Retina (tissue), 1 donor: Measurements from ENCODE around the gene THAP8.

ENCODE experiments used
- DNase-seq: peaks from one replicate; pipeline ENCODE4 v3.0.0-alpha.2; 2016

THAP8 gene

DNA sequence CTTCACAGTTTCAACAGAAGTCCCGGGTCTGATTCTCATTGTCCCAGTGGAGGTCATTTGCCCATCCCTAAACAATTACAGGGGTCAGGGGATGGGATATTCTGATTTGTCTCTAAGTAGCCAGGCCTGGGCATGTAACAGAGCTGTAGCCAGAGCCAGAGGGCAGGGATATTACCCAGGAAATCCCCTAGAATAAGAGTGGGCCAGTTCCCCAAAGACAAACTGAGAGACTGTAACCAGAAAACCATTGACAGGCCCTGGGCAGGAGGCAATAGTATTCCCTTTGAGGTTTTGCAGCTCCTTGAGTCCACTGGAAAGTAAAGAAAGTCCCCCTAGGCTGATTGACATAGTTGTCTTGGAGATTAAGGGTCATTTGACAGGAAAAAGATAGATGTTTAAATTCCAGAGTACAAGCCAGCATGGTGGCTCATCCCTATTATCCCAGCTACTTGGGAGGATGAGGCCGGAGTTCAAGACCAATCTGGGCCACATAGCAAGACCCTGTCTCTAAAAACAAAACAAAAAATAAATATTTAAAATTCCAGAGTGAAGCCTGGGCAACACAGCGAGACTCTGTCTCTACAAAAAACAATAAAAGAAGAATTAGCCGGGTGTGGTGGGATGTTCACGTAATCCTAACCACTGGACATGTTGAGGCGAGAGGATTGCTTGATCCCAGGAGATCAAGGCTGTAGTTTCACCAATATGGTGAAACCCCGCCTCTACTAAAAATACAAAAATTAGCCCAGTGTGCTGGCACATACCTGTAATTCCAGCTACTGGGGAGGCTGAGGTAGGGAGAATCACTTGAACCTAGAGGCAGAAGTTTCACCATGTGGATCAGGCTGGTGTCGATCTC lies 60.9 kb downstream of the THAP8 start:
- no peak for DNase-seq

DNA sequence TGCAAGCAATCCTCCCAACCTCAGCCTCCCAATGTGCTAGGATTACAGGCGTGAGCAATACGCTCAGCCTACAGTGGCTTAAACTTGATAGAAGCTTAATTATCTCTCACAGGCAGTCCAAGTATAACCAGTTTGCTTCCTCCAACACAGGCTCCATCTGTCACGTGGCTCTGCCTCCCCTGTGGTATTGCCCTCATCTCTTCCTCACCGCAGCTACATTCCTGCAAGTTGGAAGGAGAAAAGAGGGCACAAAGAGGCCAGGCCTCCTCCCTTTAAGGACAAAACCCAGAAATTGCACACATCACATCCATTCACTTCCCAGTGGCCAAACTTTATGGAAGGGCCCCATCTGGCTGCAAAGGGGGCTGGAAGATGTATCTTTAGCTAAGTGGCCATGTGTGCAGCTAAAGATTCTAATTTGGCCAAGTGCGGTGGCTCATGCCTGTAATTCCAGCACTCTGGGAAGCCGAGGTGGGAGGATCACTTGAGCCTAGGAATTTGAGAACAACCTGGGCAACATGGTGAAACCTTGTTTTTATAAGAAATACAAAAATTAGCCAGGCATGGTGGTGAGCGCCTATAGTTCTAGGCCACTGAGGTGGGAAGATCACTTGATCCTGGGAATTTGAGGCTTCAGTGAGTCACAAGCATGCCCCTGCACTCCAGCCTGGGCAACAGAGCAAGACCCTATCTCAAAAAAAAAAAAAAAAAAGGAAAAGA lies 62.2 kb downstream of the THAP8 start:
- no peak for DNase-seq

DNA sequence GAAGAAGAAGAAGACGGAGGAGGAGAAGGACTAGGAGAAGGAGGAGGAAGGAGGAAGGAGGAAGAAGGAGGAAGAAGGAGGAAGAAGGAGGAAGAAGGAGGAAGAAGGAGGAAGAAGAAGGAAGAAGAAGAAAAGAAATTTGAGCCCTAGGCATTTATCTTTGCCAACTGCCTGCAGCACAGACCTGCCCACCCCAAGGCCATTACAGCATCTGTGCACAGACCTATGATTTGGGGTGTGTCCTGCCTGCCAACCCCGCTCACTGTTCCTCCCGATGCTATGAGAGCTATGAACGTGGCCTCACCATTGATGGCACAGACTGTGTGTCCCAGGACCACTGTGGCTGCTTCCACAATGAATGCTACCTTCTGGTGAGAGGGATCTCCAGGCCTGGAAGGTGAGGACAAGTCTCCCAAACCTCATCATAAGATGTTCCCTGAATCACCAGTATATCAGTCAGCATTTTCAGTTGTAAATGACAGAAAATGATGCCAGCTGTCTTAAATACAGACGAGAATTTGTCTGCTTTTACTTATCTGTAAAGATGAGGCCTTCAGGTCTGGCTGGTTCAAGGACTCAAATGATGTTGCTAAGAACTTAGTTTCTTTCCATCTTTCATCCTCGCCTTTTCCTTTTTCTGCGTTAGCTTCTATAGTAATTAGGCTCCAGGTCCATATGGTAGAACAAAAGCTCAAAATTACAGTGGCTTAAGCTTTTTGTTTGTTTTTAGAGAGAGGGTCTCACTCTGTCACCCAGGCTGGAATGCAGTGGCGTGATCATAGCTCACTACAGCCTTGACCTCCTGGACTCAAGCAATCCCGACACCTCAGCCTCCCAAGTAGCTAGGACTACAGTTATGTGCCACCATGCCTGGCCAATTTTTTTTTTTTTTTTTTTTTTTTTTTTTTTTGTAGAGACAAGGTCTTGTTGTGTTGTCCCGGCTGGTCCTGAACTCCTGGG lies 63.0 kb downstream of the THAP8 start:
- DNase-seq, result no peak

DNA sequence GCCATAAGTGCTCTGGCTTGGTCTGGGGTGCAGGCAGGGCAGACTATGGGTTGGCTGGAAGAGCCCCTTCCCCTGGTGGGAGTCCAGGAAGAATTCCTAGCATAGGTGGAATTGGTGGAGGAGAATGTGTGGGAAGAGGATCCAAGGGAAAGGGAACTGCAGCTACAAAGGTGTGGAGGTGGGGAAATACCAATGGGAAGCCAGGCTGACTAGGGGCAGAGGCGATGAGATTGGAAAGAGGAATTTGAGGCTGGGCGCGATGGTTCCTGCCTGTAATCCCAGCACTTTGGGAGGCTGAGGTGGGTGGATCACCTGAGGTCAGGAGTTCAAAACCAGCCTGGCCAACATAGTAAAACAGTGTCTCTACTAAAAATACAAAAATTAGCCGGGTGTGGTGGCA lies 63.9 kb downstream of the THAP8 start:
- no peak for DNase-seq

DNA sequence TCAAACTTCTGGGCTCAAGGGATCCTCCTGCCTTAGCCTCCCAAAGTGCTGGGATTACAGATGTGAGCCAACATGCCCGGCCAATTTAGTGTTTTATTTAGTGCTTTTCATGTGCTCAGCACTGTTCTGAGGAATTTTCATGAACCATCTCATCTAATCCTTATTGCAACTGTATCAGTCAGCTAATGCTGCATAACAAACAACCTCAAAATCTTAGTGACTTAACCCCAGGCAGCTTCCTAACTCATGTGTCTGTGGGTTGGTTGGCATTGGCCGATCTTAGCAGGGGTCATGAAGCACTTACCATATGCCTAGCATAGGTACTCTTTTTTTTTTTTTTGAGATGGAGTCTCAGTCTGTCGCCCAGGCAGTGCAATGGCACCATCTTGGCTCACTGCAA lies 65.3 kb downstream of the THAP8 start:
- no peak for DNase-seq

DNA sequence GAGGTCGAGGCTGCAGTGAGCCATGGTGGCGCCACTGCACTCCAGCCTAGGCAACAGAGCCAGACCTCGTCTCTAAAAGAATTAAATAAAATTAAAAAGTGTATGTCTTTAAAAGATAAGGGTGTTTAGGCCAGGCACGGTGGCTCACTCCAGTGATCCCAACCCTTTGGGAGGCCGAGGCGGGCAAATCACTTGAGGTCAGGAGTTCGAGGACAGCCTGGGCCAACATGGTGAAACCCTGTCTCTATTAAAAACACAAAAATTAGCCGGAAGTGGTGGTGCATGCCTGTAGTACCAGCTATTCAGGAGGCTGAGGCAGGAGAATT lies 66.6 kb downstream of the THAP8 start:
- peak; percentile 44 for DNase-seq

DNA sequence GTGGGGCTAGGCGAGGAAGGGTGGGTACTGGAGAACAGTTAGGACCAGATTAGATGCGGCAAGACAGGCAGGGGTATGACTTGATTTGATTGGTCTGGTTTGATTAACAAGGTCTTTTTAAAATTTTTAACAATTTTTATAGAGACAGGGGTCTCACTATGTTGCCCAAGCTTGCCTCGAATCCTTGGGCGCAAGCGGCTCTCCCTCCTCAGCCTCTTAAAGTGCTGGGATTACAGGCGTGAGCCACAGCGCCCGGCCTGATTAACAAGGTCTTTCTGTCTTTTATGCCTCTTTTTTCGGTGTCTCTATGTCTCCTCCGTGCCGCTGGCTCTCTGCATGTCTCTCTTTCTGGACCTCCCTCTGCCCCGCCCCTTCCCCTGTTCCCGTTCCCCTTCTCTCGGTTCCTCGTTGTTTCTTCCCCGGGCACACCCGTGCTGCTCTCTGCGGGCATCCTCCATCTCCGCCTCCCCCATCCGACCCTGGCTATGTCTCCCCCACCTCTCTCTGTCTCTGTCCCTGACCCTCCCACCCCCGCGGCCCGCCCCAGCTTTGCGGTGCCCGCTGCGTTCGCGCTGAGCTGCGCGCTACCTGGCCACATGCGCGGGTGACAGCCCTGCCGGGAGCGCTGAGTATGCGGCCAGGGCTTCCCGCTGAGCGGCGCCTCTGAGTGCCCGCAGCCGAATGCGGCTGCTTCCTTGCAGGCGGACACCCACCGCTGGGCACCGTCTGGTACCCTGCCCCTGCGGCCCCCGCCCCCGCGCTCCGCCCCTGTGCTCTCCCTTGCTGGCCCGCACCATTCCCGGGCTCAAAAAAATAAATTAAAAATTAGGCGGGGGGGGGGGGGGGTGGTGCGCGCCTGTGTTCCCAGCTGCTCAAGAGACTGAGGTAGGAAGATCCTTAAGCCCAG lies 67.2 kb downstream of the THAP8 start:
- DNase-seq, result peak; percentile 40

DNA sequence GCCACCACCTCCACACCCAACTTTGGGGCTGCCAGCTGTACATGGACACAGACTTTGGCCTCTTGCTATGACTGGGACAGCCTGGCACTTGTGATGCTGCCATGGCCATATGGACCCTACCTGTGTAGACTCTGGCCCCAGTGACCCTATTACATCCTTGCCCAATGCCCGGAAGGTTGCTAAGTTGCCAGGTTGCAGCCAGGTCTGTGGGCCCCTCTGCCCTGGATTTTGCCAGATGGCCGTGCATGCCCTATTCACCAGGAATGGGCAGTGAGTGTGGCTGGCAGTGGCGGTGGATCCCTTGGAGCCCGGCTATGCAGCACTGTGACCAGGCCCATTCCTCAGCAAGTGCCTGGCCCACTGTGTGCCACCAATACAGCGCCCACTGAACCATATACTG lies 68.0 kb downstream of the THAP8 start:
- no peak for DNase-seq
